HG02973 (cell line): ENCODE data around the gene ZNF460.
"Not testable (repeated sequence)": the region's sequence is repeated elsewhere in the genome, so short reads cannot be mapped to it uniquely, and the experiment has no call there.

Experiments used
- ATAC-seq: cut with Tn5 transposase; IDR thresholded peaks from one replicate; pipeline ENCODE4 v1.9.1; 2021; ENCODE audit warnings: moderate library complexity; ENCODE audit not compliant: unreplicated experiment

ZNF460 gene

DNA sequence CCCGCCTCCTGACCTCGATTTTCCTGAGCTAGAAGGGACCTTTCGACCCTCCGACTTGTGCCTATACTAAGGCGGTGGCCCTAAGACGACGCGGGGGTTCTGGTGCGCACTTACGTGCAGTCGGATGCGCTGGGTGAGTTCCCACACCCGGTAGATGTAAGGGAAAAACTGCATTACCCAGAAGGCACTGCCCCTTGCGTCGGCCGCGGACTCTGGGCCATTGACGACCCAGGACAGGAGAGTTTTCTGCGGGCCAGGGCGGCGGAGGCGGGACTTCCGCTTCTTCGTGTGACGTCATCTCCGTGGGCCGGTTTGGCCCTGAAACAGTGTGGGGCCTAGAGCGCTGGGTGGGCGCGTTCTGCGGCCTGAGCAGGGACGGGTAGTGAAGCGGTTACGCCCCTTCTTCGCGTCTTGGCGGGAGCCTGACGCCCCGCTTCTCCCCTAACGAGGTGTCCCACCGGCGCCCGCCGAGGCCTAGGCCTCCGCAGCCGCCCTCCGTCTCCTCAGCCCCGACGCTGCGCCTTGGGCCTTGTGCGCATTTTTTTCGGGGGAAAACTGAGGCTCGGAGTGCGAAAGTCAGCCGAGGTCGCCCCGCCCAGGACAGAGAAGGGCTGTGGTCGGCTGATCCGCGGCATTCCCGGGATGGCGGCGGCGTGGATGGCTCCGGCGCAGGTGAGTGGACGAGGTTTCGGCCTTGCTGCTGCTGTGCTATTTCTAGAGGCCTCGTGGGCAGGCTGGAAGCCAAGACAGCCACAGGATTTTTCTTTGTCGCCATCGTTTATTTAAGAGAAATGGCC, at the start of gene ZNF460:
TSS of gene ZNF460 (plus strand) at position 321 of the 797 bp plus-strand sequence. CDS start at position 643, 322 bp downstream.
- ATAC-seq = peak; percentile 68

DNA sequence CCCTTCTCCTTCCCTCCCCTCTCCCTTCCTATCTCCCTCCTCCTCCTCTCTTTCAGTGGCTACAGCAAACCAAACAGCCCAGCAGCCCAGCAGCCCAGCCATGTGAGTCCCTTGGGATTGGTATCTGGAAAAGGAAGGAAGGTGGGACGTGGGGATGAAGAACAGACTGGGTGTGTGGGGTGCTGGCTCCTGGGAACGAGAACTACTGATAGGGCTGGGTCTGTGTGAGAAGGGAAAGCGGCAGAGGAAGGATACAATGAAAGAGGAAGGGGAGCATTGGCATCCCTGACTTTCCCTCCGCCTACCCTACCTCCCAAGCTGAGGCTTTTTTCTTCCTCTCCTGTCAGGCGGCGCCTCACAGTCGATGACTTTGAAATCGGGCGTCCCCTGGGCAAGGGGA, 48.6 kb upstream of the ZNF460 start:
- ATAC-seq = no peak

DNA sequence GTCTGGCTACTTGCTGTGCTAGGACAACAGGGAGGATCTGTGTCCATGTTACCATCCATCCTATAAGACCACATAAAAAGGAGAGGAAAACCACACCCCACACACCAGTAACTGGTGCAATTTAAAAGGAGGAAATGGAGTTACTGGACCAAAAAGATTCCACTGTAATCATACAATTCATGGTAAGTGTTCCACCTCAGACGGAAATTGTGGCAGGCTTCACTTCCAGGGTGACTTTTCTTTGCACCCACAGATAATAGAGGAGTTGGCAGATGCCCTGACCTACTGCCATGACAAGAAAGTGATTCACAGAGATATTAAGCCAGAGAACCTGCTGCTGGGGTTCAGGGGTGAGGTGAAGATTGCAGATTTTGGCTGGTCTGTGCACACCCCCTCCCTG, 47.1 kb upstream of the ZNF460 start:
- no peak for ATAC-seq

DNA sequence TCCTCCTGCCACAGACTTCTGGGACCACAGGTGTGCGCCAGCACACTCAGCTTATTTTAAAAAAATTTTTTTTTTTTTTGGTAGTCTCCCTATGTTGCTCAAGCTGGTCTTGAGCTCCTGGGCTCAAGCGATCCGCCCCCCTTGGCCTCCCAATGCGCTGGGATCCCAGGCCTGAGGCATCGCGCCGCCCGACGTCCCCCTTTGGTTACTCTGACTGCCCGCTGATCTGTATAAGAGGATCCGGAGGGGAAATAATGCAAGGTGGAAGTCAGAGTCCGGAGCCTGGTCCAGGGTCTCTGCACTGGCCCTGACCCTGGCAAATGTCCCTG, 40.3 kb upstream of the ZNF460 start:
- no peak for ATAC-seq

DNA sequence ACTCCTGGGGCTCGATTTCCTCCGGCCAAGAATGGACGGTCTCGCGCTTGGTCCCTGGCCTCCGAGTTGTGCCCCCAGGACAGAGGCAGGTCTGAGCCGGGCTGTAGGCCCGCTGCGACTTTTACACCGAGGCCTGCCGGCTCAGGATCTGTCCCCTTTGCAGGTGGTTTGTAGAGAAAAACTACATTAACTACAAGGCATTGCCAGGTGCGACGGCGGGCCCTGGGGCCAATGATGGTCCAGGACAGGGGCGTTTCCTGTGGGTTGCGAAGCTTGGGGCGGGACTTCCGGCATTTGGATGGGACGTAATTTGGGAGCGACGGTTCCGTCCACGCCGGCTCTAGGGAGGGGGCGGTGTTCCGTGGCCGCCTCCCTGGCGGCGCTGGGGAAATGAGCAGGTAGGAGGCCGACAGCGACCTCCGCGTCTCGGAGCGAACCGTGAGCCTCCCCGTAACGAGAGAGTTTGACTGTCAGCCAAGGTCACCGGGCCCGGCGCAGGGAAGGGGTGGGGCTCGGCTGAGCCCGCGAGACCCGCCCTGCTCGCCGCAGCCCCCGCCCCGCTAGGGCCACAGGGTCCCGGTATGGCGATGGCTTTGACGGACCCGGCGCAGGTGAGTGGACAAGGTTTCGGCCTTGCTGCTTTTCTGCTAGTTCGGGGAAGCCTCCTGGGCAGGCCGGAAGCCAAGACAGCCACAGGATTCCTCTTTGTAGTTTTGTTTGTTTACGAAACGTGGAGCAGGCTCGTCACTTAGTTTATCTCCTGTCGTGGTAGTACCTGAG, 39.8 kb upstream of the ZNF460 start, which contains the start of gene ZNF805:
TSS of gene ZNF805 (plus strand) at position 322 of the 780 bp plus-strand sequence. CDS start at position 582, 260 bp downstream.
- ATAC-seq = peak; percentile 86

DNA sequence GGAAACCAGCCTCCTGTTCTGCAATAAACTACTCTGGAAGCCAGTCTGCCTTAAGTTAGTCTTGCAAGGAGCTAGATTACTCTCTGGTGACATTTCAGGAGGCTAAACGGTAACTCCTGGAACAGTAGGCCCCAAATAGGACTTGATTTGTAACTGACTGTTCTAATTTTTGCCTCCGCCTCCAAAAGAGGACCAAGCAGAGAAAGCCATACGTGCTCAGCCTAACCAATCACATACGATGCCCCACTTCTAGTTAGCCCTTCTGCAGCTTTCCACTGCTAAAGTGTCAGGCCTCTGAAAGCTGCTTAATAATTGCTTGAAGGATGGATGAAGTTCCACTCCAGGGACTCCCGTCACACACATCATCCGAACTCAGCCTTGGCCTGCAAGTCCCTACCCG, 39.1 kb upstream of the ZNF460 start:
- ATAC-seq = no peak

DNA sequence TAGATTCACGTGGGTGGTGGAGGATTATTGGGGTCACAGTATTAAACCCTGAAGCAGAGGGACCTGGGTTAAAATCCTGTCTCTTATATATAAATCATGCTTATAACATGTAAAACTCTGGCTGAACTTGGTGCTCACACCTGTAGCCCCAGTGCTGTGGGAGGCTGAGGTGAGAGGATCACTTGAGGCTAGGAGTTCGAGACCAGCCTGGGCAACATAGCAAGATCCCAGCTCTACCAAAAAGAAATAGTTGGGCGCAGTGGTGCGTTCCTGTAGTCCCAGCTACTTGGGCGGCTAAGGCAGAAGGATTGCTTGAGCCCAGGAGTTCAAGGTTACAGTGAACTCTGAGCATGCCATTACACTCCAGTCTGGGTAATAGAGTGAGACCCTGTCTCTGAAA, 37.5 kb upstream of the ZNF460 start:
- ATAC-seq = no peak

DNA sequence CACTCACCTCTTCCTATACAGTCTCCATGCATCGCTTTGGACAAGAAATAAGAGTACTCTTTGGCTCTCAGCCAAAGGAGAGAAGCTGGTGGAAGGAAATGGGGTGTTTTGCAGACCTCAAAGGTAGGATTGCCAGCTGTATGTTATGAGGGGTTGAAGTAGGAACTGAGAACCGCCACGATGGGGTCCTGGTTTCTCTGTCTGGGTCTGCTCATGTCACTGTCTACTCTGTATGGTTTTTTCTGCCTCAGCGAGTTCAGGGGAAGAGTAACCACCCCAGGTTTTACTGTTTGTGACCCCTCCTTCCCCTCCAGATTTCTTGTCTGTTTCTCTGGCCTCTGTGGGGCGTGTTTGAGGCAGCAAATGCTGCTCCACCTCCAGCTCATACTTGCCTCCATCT, 35.8 kb upstream of the ZNF460 start:
- ATAC-seq = no peak

DNA sequence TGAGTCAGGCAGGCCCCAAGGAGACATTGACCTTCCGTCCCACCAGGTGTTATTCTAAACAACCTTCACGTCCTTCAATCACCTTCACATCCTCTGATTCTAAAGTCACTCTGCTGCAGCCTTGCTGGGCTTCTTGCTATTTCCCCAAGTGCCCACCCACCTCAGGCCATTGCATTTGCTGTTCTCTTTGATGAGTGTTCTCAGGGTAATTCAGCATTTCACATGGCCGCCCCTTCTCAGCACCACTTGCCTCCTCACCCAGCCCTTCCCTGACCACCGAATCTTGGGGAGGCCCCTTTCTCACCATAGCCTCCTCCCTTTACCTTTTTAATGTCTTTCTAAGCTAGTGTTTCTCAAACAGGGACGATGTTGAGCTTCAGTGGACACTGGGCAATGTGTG, 35.2 kb upstream of the ZNF460 start:
- no peak for ATAC-seq

DNA sequence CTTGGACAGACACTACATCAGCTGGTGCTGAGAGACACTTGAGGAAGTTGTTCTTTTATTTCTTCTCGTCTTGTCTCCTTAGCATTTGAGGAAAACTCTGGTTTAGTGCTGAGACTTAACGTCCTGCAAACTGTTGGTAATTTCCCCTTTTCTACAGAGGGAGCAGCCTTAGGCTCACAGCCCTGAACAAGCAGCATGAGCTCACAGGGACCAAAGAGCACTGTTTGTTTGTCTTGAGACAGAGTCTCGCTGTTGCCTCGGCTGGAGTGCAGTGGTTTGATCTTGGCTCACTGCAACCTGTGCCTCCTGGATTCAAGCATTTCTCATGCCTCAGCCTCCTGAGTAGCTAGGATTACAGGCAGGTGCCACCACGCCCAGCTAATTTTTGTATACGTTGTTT, 34.3 kb upstream of the ZNF460 start:
- ATAC-seq = no peak

DNA sequence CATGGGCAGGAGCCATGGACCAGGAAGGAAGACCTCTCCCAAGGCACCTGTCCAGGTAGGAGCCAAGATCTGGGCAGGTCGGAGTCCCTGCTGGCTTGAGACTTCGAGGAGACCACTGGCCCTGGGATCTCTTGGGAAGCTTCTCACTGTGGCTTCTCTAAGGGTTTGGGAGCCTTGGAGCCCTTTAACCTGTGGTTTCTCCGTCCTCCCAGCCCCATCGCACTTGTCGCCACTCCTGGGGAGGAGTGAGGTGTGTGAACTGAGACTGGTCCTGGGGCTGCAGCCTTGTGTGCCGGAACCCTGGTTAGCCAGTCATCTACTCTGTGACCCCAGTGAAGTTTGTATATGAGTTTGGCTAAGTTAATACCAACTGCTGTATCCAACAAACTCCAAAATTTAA, 31.6 kb upstream of the ZNF460 start:
- no peak for ATAC-seq

DNA sequence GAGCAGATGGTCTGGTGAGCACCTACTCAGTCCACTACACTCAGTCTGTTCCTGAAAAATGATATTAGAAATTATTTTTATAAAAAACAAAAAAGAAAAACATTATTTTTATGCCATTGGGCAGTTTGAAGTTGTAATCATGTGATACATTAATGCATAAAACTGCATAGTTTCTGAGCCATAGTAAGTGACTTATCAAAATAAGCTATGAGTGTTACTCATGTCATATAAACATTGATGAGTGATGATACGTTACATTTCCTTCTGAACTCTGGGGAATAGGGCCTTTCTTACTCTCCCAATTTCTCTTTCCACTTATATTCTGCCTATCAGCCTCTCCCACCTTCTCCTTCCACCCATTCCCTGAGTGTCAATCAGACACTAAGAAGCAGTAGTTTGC, 31.0 kb upstream of the ZNF460 start:
- ATAC-seq = no peak

DNA sequence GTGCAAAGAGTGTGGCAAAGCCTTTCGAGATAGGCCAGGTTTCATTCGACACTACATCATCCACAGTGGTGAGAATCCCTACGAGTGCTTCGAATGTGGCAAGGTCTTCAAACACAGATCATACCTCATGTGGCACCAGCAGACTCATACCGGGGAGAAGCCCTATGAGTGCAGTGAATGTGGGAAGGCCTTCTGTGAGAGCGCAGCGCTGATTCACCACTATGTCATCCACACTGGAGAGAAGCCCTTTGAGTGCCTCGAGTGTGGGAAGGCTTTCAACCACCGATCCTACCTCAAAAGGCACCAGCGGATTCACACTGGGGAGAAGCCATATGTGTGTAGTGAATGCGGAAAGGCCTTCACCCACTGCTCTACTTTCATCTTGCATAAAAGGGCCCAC, 26.5 kb upstream of the ZNF460 start:
- not testable (repeated sequence) for ATAC-seq

DNA sequence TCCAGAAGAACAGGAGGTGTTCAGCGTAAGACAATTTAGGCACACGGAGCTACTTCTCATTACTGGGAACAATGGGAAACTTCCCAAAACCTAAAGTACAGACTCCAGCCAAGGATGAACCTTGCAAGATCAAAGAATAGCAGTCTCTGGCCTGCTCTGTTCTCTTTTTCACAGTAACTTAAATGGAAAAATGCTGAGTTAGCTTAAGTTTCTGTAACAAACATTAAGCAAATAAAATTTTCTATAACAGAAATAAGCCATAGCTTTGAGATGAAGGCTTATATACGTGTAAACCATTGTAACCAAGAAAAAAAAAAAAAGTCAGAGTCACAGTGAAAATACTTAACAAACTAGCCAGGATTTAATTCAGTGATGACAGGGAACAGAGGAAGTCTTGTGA, 18.2 kb upstream of the ZNF460 start:
- ATAC-seq = no peak

DNA sequence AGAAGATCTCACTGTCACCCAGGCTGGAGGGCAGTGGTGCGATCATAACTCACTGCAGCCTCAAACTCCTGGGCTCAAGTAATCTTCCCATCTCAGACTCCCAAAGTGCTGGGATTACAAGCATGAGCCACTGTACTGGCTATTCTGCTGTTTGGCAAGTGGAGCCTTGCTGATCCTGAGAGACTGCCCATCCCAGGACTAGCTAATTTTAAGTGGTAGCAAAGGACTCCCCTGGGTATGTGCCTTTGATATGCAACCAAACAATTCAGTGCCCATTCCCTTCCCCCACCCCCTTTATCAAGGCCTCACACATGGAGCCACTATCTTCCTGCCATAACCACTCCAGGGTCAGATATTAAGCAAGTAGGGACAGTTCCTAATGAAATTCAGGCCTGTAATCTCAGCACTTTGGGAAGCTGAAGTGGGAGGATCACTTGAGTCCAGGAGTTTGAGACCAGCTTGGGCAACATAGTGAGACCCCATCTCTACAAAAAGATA, 17.0 kb upstream of the ZNF460 start:
- no peak for ATAC-seq

DNA sequence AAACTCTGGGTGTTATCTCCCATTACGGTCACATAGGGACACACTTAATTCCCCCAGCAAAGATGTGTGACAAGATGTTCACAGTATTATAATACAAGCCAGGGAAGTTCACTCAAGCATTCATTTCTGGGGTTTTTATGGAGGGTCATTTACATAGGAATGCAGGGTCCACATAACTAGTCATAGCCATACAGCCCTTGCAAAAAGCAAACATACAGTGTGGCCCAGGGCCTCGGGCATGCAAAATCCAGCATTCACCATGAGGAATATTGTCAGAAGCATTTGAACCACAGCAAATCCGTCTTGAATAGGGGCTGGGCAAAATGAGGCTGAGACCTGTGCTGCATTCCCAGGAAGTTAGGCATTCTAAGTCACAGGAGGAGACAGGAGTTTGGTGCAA, 13.0 kb upstream of the ZNF460 start:
- no peak for ATAC-seq

DNA sequence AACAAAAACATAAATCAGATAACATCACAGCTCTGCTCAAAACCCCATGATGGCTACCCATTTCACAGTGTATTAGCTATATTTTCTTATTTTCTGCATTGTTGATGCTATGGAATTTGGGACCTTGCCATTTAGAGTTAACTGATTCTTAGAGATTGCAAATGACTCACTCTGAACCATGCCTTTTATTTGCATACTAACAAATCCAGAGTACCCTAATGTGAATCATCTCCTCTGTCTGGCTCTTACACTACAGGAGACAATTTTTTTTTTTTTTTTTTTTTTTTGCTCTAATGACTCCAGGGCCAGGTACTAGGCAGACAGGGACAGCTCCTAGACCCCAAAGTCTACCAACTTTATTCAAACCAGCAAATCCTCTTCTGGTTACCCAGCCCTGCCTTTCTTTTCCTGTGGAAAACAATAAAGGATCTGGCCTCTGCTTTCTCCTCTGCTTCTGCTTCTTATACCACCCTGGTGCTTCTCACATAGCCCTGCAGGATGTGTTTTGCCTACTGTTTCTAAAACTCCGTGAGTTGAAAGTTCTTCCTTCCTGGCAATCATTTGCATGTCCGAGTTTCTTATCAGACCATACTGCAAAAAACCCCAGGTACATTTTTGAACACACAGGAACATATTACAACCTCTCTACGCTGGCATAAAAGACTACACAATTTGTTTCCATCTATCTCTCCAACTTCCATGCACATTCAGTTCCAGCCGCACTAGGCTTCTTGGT, 10.6 kb upstream of the ZNF460 start:
- no peak for ATAC-seq

DNA sequence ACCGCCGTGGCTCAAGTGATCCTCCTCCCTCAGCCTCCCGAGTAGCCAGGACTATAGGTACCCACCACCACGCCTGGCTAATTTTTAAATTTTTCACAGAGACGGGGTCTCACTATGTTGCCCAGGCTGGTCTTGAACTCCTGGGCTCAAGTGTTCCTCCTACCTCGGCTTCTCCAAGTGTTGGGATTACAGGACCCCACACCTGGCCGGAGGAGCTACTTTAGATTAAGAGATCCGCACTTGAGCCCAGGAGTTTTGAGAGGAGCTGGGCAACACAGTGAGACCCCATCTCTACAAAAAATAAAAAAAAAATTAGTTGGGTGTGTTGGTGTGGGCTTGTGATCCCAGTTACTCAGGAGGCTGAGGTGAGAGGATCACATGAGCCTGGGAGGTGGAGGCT, 9.0 kb upstream of the ZNF460 start:
- ATAC-seq = no peak

DNA sequence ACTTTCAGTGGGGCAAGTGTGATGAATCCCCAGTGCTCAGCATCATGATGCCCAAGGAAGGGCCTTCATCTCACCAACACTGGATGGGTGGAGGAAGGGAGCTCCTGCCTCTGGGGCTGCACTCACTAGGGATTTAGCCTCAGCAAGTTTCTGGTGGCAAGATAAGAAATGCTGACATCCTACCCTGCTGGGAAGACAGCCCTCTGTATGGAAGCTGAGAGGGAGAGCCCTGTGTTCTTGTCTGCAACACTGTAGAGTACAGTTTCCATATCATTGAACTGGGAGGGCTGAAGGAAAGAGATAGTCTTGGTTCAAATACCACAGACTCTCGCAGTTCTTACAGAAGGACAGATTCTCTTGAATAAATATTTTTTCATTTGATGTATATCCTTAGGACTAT, 7.3 kb upstream of the ZNF460 start:
- no peak for ATAC-seq

DNA sequence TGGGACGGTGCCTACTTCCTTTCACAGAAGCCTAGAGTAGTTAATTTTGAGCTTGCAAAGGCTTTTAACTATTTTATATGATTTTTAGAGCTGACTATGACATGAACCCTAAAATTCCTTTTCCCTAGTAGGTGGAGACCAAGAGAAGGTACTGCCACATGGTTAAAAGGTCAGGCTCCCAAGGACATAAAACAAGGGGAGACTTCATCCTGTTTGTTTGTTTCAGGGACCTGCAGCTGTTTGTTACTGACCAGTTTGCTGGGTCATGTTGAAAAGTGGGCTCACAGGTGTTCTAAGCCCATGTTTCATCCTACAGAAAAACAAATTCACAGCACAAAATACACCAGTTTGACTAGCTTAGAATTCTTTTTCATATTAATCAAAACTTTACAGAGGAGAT, 3.9 kb upstream of the ZNF460 start:
- ATAC-seq = no peak

DNA sequence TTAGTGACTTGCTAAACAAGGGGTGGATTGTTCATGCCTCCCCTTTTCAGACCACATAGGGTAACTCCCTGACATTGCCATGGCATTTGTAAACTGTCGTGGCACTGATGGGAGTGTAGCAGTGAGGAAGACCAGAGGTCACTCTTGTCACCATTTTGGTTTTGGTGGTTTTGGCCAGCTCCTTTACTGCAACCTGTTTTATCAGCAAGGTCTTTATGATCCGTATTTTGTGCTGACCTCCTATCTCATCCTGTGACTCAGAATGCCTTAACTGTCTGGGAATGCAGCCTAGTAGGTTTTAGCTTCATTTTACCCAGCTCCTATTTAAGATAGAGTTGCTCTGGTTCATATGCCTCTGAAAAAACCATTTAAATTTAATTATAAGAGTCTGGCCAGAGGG, 1.8 kb upstream of the ZNF460 start:
- not testable (repeated sequence) for ATAC-seq
